ENCODE results near the gene NAALADL2. TPM values are rescaled to one million over a fixed set of nuclear protein-coding genes. Genes with fewer than 3 reads are reported as not detected.
A peak's percentile ranks its signal among the peaks of the same experiment; 100 is the strongest.
"Not testable (repeated sequence)": the region's sequence is repeated elsewhere in the genome, so short reads cannot be mapped to it uniquely, and the experiment has no call there.

The NAALADL2 gene
- total RNA-seq, 1 experiment from 2014 or later: 1.6 TPM

DNA sequence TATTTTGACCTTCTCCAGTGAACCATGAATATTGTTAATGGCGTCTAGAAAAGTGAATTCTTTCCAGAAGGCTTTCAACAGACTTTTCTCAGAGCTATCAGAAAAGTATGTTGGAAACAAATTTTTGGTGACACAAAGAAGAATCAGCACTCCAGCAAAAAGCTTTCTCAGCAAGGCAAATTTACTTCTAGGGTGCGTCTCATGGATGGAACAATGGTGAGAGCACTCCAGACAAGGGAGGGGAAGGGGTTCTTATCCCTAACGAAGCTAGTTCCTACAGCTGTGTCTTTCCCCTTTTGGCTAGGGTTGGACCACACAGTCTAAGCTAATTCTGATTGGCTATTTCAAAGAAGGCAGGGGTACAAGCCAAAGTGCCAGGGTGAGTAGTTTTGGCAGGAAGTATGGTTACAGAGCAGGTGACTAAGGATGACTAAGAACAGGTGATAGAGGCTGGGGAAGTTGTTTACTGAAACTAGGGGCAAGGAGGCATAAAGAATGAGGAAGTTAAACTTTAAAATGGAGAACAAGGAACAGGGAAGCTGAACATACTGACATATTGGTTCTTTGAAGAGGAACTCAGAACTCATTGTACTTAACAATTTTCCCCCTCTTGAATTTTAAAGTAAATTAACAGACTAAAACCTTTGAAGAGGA is 959.8 kb downstream of the NAALADL2 start:
- no peak overlapping the region for H3K14ac ChIP-seq (ENCODE audit: insufficient read depth, low read length)
- no peak overlapping the region for H3K27ac ChIP-seq (ENCODE audit: insufficient read length, low read depth, low read length)
- no peak overlapping the region for H3K56ac ChIP-seq (ENCODE audit: insufficient read length, low read depth, low read length)
- Mint-ChIP-seq H3K36me3 (ENCODE audit: insufficient read depth in 1 of 3, low read depth in 3 of 3) (peaks cover 20 to 28% (median 24%) of the 10 kb centered on the region in 3 experiments), H3K27me3 (ENCODE audit: low read depth) (no peaks in the 10 kb centered on the region), H3K4me1 (peaks cover 11 to 14% of the 10 kb centered on the region in 2 experiments), H3K9me3 (peaks cover 27 to 29% of the 10 kb centered on the region in 2 experiments), H3K4me3 (no peak overlapping the region), H3K27ac (no peak overlapping the region)
- no peak overlapping the region for H3T11ph ChIP-seq (ENCODE audit: low read length)
- H3K18ac ChIP-seq (ENCODE audit: insufficient read length, low read depth, low read length): no peak overlapping the region
- no peaks in the 10 kb centered on the region for H3K27me3 ChIP-seq (ENCODE audit: insufficient read depth, low read length)
- H3K9me3 ChIP-seq (ENCODE audit: control insufficient read depth, low read depth, low read length): peaks cover 15% of the 10 kb centered on the region
- H3K4me1 ChIP-seq (ENCODE audit: insufficient read depth, low read length): no peaks in the 10 kb centered on the region; the same call in 1 of the 2 replicates
- TF ChIP-seq, protein P1, sequence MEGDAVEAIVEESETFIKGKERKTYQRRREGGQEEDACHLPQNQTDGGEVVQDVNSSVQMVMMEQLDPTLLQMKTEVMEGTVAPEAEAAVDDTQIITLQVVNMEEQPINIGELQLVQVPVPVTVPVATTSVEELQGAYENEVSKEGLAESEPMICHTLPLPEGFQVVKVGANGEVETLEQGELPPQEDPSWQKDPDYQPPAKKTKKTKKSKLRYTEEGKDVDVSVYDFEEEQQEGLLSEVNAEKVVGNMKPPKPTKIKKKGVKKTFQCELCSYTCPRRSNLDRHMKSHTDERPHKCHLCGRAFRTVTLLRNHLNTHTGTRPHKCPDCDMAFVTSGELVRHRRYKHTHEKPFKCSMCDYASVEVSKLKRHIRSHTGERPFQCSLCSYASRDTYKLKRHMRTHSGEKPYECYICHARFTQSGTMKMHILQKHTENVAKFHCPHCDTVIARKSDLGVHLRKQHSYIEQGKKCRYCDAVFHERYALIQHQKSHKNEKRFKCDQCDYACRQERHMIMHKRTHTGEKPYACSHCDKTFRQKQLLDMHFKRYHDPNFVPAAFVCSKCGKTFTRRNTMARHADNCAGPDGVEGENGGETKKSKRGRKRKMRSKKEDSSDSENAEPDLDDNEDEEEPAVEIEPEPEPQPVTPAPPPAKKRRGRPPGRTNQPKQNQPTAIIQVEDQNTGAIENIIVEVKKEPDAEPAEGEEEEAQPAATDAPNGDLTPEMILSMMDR (conservative IDR thresholded peaks at IDR 0.05): no peak
- no peaks in the 10 kb centered on the region for H3K79me1 ChIP-seq (ENCODE audit: insufficient read depth, low read depth, low read length, poor library complexity, severe bottlenecking)
- no peak overlapping the region for H2BK5ac ChIP-seq (ENCODE audit: insufficient read length, low read length)
- no peak overlapping the region for H2BK120ac ChIP-seq (ENCODE audit: low read depth, low read length, poor library complexity, severe bottlenecking)
- H3K23ac ChIP-seq (ENCODE audit: insufficient read length, low read depth, low read length): no peak overlapping the region
- no peak overlapping the region for H2BK15ac ChIP-seq (ENCODE audit: low read depth, low read length)
- no peak overlapping the region for H4K8ac ChIP-seq (replicated peaks; ENCODE audit: insufficient read length, low read depth, low read length)
- DNase-seq: no peak
- WGBS (ENCODE audit: extremely low coverage, insufficient read length, low lambda C conversion rate): no CpG with 5 or more reads among the region's 3 CpGs
- no peak overlapping the region for H2AK5ac ChIP-seq (ENCODE audit: insufficient read length, low read length)
- H4K5ac ChIP-seq (ENCODE audit: insufficient read length, low read depth, low read length): no peak overlapping the region
- H2BK20ac ChIP-seq (ENCODE audit: low read depth, low read length, poor library complexity, severe bottlenecking): no peak overlapping the region
- H2BK12ac ChIP-seq (ENCODE audit: insufficient read length, low read depth, low read length): no peak overlapping the region
- no peak overlapping the region for H2AFZ ChIP-seq (ENCODE audit: low read length)
- H4K91ac ChIP-seq (ENCODE audit: insufficient read length, low read depth, low read length): no peak overlapping the region
- H3K9ac ChIP-seq (ENCODE audit: extremely low read depth, insufficient read length, low read length): no peak overlapping the region
- H3K23me2 ChIP-seq (ENCODE audit: insufficient read length, low read depth, low read length, poor library complexity, severe bottlenecking): no peaks in the 10 kb centered on the region
- H3K4ac ChIP-seq (ENCODE audit: low read depth, low read length): no peak overlapping the region
- no peaks in the 10 kb centered on the region for H3K79me2 ChIP-seq (ENCODE audit: insufficient read depth, low read length)
- H4K20me1 ChIP-seq (ENCODE audit: control insufficient read depth, insufficient read depth, insufficient read length): no peaks in the 10 kb centered on the region
- no peak overlapping the region for H3K4me2 ChIP-seq (ENCODE audit: insufficient read depth, insufficient read length, low read length)

DNA sequence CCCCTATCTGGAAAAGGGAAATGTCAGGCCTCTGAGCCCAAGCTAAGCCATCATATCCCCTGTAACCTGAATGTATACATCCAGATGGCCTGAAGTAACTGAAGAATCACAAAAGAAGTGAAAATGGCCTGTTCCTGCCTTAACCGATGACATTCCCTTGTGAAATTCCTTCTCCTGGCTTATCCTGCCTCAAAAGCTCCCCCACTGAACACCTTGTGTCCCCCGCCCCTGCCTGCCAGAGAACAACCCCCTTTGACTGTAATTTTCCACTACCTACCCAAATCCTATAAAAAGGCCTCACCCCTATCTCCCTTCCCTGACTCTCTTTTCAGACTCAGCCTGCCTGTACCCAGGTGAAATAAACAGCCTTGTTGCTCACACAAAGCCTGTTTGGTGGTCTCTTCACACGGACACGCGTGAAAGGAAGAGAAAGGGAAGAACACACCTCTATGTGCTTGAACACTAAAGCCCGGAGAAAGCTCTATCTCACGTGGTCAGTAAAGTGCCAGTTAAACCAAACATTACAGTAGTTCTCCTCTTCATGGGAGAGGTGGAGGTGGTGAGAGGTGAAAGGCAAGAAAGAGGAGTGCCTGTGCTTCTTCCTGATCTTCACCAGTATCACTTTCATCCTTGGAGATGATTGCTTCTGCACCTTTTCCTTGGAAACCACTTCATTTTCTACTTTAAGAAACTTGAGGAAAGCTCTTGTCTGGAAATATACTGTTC is 963.8 kb downstream of the NAALADL2 start:
- not testable (repeated sequence) for H3K56ac ChIP-seq (ENCODE audit: insufficient read length, low read depth, low read length); H4K20me1 ChIP-seq (ENCODE audit: control insufficient read depth, insufficient read depth, insufficient read length); H2BK20ac ChIP-seq (ENCODE audit: low read depth, low read length, poor library complexity, severe bottlenecking); H3K18ac ChIP-seq (ENCODE audit: insufficient read length, low read depth, low read length); H3K23me2 ChIP-seq (ENCODE audit: insufficient read length, low read depth, low read length, poor library complexity, severe bottlenecking); H2BK120ac ChIP-seq (ENCODE audit: low read depth, low read length, poor library complexity, severe bottlenecking); H3K79me2 ChIP-seq (ENCODE audit: insufficient read depth, low read length); H2BK5ac ChIP-seq (ENCODE audit: insufficient read length, low read length); H4K5ac ChIP-seq (ENCODE audit: insufficient read length, low read depth, low read length); H3K4me3 Mint-ChIP-seq; H3K4me1 ChIP-seq (ENCODE audit: insufficient read depth, low read length); H3K79me1 ChIP-seq (ENCODE audit: insufficient read depth, low read depth, low read length, poor library complexity, severe bottlenecking); H3K23ac ChIP-seq (ENCODE audit: insufficient read length, low read depth, low read length); H3K14ac ChIP-seq (ENCODE audit: insufficient read depth, low read length); H4K91ac ChIP-seq (ENCODE audit: insufficient read length, low read depth, low read length); H3T11ph ChIP-seq (ENCODE audit: low read length); H3K27me3 Mint-ChIP-seq (ENCODE audit: low read depth); H2BK15ac ChIP-seq (ENCODE audit: low read depth, low read length); H4K8ac ChIP-seq (replicated peaks; ENCODE audit: insufficient read length, low read depth, low read length); H3K9ac ChIP-seq (ENCODE audit: extremely low read depth, insufficient read length, low read length); H3K27me3 ChIP-seq (ENCODE audit: insufficient read depth, low read length); H2BK12ac ChIP-seq (ENCODE audit: insufficient read length, low read depth, low read length); H3K4ac ChIP-seq (ENCODE audit: low read depth, low read length); H2AK5ac ChIP-seq (ENCODE audit: insufficient read length, low read length); H3K4me2 ChIP-seq (ENCODE audit: insufficient read depth, insufficient read length, low read length)
- H3K27ac Mint-ChIP-seq: peak overlapping the region; percentile 41 to 95 (median 80); a peak in 6 of 7 replicates
- H3K9me3 ChIP-seq (ENCODE audit: control insufficient read depth, low read depth, low read length): peaks cover 13% of the 10 kb centered on the region
- DNase-seq: peak; percentile 85
- peaks cover 19 to 22% of the 10 kb centered on the region in 2 experiments for H3K4me1 Mint-ChIP-seq
- H3K27ac ChIP-seq (ENCODE audit: insufficient read length, low read depth, low read length): peak overlapping the region; percentile 71
- WGBS (ENCODE audit: extremely low coverage, insufficient read length, low lambda C conversion rate): no CpG with 5 or more reads among the region's 7 CpGs
- peak overlapping the region; percentile 69 for H2AFZ ChIP-seq (ENCODE audit: low read length)
- peaks cover 23 to 25% of the 10 kb centered on the region in 2 experiments for H3K9me3 Mint-ChIP-seq
- peaks cover 19 to 28% (median 26%) of the 10 kb centered on the region in 3 experiments for H3K36me3 Mint-ChIP-seq (ENCODE audit: insufficient read depth in 1 of 3, low read depth in 3 of 3)

Measured in H9 (cell line).